IMR-90 (cell line): ENCODE measurements around the gene PRRT2. TPM values are rescaled to one million over a fixed set of nuclear protein-coding genes. Genes with fewer than 3 reads are reported as not detected.

Source experiments
- ATAC-seq: fragments of 200-7000 bp; cut with Tn5 transposase; 2 replicates; pipeline ENCODE4 v1.9.1; 2020; ENCODE audit warnings: low read depth, mild to moderate bottlenecking, moderate library complexity
- BruUV-seq: library from RNA; stranded (reverse); fragments of 400-500 nt; replicated peaks from 2 replicates; lab custom pipeline; 2021; lab: Mats Ljungman, UMichigan
- CTCF ChIA-PET: fragments of 300-600 bp; formaldehyde crosslinking; extraction: SDS; loops from one replicate; lab custom pipeline; 2021; ENCODE audit warnings: antibody characterized with exemption; lab: Yijun Ruan, JAX
- POLR2A ChIA-PET: fragments of 300-600 bp; sonication (Branson Sonifier 250); formaldehyde crosslinking; loops from one replicate; lab custom pipeline; 2022; ENCODE audit warnings: antibody characterized with exemption; ENCODE audit not compliant: unreplicated experiment; lab: Charles Lee
- DNase-seq: peaks from one replicate; pipeline ENCODE4 v3.0.0; 2013
- H2AFZ ChIP-seq: replicated peaks from 2 replicates; pipeline ENCODE3; 2013; ENCODE audit warnings: low read length, mild to moderate bottlenecking; ENCODE audit not compliant: poor library complexity
- H2AK5ac ChIP-seq: 2 replicates; pipeline ENCODE4 v1.6.1; 2013; ENCODE audit warnings: low read depth, low read length, inconsistent platforms
- H2AK9ac ChIP-seq: replicated peaks from 2 replicates; pipeline ENCODE3; 2013; ENCODE audit warnings: mild to moderate bottlenecking, low read depth, low read length, moderate library complexity; ENCODE audit not compliant: poor library complexity
- H2BK120ac ChIP-seq: 2 replicates; pipeline ENCODE4 v1.6.1; 2013; ENCODE audit warnings: low read depth, low read length, inconsistent platforms
- H2BK15ac ChIP-seq: 3 replicates; pipeline ENCODE4 v1.6.1; 2013; ENCODE audit warnings: low read depth, low read length, inconsistent platforms
- H2BK20ac ChIP-seq: 2 replicates; pipeline ENCODE4 v1.6.1; 2013; ENCODE audit warnings: low read depth, mild to moderate bottlenecking, inconsistent platforms, low read length, moderate library complexity
- H2BK5ac ChIP-seq: 2 replicates; pipeline ENCODE4 v1.6.1; 2013; ENCODE audit warnings: mild to moderate bottlenecking, low read depth, low read length, inconsistent platforms; ENCODE audit not compliant: poor library complexity, severe bottlenecking
- H3K14ac ChIP-seq: replicated peaks from 2 replicates; pipeline ENCODE4 v1.6.1; 2013; ENCODE audit warnings: low read depth, low read length, inconsistent platforms
- H3K18ac ChIP-seq: 2 replicates; pipeline ENCODE4 v1.6.1; 2013; ENCODE audit warnings: low read depth, low read length, control low read depth
- H3K23ac ChIP-seq: 2 replicates; pipeline ENCODE4 v1.6.1; 2013; ENCODE audit warnings: low read depth, low read length, inconsistent platforms
- H3K27ac ChIP-seq: 2 replicates; pipeline ENCODE4 v1.5.1; 2013; ENCODE audit warnings: mild to moderate bottlenecking, control low read depth, low read length; ENCODE audit not compliant: insufficient read depth
- H3K27me3 ChIP-seq: 2 replicates; pipeline ENCODE4 v1.6.1; 2013; ENCODE audit warnings: low read length; ENCODE audit not compliant: control insufficient read depth, insufficient read depth
- H3K36me3 ChIP-seq: 2 replicates; pipeline ENCODE4 v1.6.1; 2013; ENCODE audit warnings: low read length, mixed read lengths; ENCODE audit not compliant: control insufficient read depth, insufficient read depth
- H3K4ac ChIP-seq: 2 replicates; pipeline ENCODE4 v1.6.1; 2013; ENCODE audit warnings: low read depth, low read length, inconsistent platforms
- H3K4me1 ChIP-seq: 2 replicates; pipeline ENCODE4 v1.6.1; 2013; ENCODE audit warnings: low read length, mixed read lengths; ENCODE audit not compliant: control insufficient read depth, insufficient read depth
- H3K4me2 ChIP-seq: 2 replicates; pipeline ENCODE4 v1.6.1; 2013; ENCODE audit warnings: low read depth, mild to moderate bottlenecking, control low read depth, low read length, moderate library complexity
- H3K4me3 ChIP-seq: 2 replicates; pipeline ENCODE4 v1.5.1; 2013; ENCODE audit warnings: low read depth, mild to moderate bottlenecking, control low read depth, low read length, moderate library complexity; ENCODE audit not compliant: insufficient read depth
- H3K56ac ChIP-seq: 2 replicates; pipeline ENCODE4 v1.6.1; 2013; ENCODE audit warnings: low read length, inconsistent platforms; ENCODE audit not compliant: insufficient read depth; ENCODE audit errors: extremely low read depth
- H3K79me1 ChIP-seq, 2 experiments: 2 replicates each; pipeline ENCODE4 v1.6.1; 2013; ENCODE audit warnings: low read length in 2 of 2, inconsistent platforms in 1 of 2, low read depth in 1 of 2
- H3K9ac ChIP-seq: 2 replicates; pipeline ENCODE4 v1.6.1; 2013; ENCODE audit warnings: low read depth, low read length, control low read depth
- H3K9me1 ChIP-seq: 2 replicates; pipeline ENCODE4 v1.6.1; 2013; ENCODE audit warnings: low read length, inconsistent platforms; ENCODE audit not compliant: insufficient read depth
- H3K9me3 ChIP-seq: 2 replicates; pipeline ENCODE4 v1.6.1; 2013; ENCODE audit warnings: low read length; ENCODE audit not compliant: control insufficient read depth, insufficient read depth
- H4K20me1 ChIP-seq: 2 replicates; pipeline ENCODE4 v1.6.1; 2013; ENCODE audit warnings: low read length, inconsistent platforms; ENCODE audit not compliant: insufficient read depth
- H4K5ac ChIP-seq: 2 replicates; pipeline ENCODE4 v1.6.1; 2013; ENCODE audit warnings: mild to moderate bottlenecking, low read depth, low read length, control low read depth
- H4K8ac ChIP-seq, 2 experiments: 2 replicates each; pipeline ENCODE4 v1.6.1; 2013; ENCODE audit warnings: low read depth in 2 of 2, low read length in 2 of 2, control low read depth in 1 of 2, inconsistent platforms in 1 of 2
- H4K91ac ChIP-seq: 2 replicates; pipeline ENCODE4 v1.6.1; 2013; ENCODE audit warnings: low read depth, low read length, inconsistent platforms; ENCODE audit not compliant: insufficient read depth
- FOS ChIP-seq: fragments of 150-350 bp; IDR thresholded peaks from 2 replicates; pipeline ENCODE4 v1.6.1; 2016; ENCODE audit warnings: low read depth, low read length
- POLR2A ChIP-seq: IDR thresholded peaks from 2 replicates; pipeline ENCODE4 v1.6.1; 2012; ENCODE audit warnings: mild to moderate bottlenecking, low read depth, low read length
- WGBS, 2 experiments: methylation state at CpG; one replicate each; pipeline versions ENCODE4 v1.1.5 to v1.1.7; 2013; ENCODE audit warnings: missing lambda C conversion rate in 2 of 2; ENCODE audit not compliant: insufficient read length in 1 of 2; ENCODE audit errors: extremely low coverage in 2 of 2; 5-methylcytosine and 5-hydroxymethylcytosine counted together
- dilution Hi-C: fragments of 300-500 bp; cut with HindIII; formaldehyde crosslinking; loops from one replicate; pipeline ENCODE4 v1.14.3; 2018; ENCODE audit warnings: low sequenced_read_pairs; ENCODE audit not compliant: unreplicated experiment
- in situ Hi-C: fragments of 300-500 bp; cut with MboI; formaldehyde crosslinking; loops from 3 replicates; pipeline ENCODE4 v1.14.3; 2019; ENCODE audit warnings: low sequenced_read_pairs, inconsistent platforms, mixed read lengths
- intact Hi-C: fragments of 100-400 bp; cut with micrococcal nuclease; formaldehyde crosslinking; loops from 2 replicates; pipeline ENCODE4 v1.10.0; 2022
- polyA plus RNA-seq, 3 experiments: library from polyadenylated mRNA; depleted of rRNA; stranded (reverse); fragments of >200 nt; gene quantifications; 2 replicates each; pipeline ENCODE4 v1.2.3, GENCODE V29; 2012; ENCODE audit warnings: low replicate concordance in 1 of 3
- total RNA-seq: library from RNA; depleted of rRNA; stranded (reverse); fragments of >200 nt; gene quantifications from 2 replicates; pipeline ENCODE4 v1.2.3, GENCODE V29; 2012

The PRRT2 gene
- total and polyA plus RNA-seq, 2 of the 4 experiments (the other 2 are of a cell fraction): 0.90 to 10.5 TPM

GRCh38 chr16:29775742-29776408 lies 36.1 kb upstream of the PRRT2 start:
- no peaks in the 10 kb centered on the region for H3K9me1 ChIP-seq
- CTCF ChIA-PET: interaction anchor here (0.6 to 0.7 kb wide), 2 partner anchors 45 to 72 kb away, joined by 3 read pairs; no protein-coding TSS in a partner anchor
- H3K56ac ChIP-seq: no peak overlapping the region
- H2BK20ac ChIP-seq: no peak overlapping the region
- in situ Hi-C loops (no loop called here), intact Hi-C loops (no loop called here), dilution Hi-C loops (no loop called here)
- no TSS peak for BruUV-seq
- ATAC-seq (peak; percentile 60), DNase-seq (peak; percentile 43)
- H2AK5ac ChIP-seq: no peak overlapping the region
- H2BK120ac ChIP-seq: no peak overlapping the region
- no peaks in the 10 kb centered on the region for H3K79me1 ChIP-seq
- TF ChIP-seq POLR2A (no peak), FOS (peak; percentile 21; the same call in 1 of the 2 replicates)
- POLR2A ChIA-PET: no interaction called here
- H4K20me1 ChIP-seq: no peaks in the 10 kb centered on the region
- H3K23ac ChIP-seq: no peak overlapping the region
- H3K4me3 ChIP-seq: no peak overlapping the region
- H3K27me3 ChIP-seq: peaks cover 25% of the 10 kb centered on the region
- H3K9ac ChIP-seq: no peak overlapping the region
- H2AK9ac ChIP-seq: no peak overlapping the region
- no peak overlapping the region for H4K5ac ChIP-seq
- H3K27ac ChIP-seq: no peak overlapping the region
- H4K8ac ChIP-seq: no peak overlapping the region
- H3K36me3 ChIP-seq: no peaks in the 10 kb centered on the region
- H3K18ac ChIP-seq: no peak overlapping the region
- no peak overlapping the region for H3K14ac ChIP-seq
- no peak overlapping the region for H2BK5ac ChIP-seq
- H4K91ac ChIP-seq: no peak overlapping the region
- WGBS, 2 experiments: no CpG with 5 or more reads among the region's 4 CpGs
- H3K9me3 ChIP-seq: no peaks in the 10 kb centered on the region
- peaks cover 1% of the 10 kb centered on the region; the same call in 1 of the 2 replicates for H3K4me1 ChIP-seq
- no peak overlapping the region for H2BK15ac ChIP-seq
- H2AFZ ChIP-seq: no peak overlapping the region
- H3K4ac ChIP-seq: no peak overlapping the region
- no peak overlapping the region for H3K4me2 ChIP-seq
